Measurements from ENCODE around the gene SKA1. TPM values are rescaled to one million over a fixed set of nuclear protein-coding genes. Genes with fewer than 3 reads are reported as not detected.

Gene SKA1, protein sequence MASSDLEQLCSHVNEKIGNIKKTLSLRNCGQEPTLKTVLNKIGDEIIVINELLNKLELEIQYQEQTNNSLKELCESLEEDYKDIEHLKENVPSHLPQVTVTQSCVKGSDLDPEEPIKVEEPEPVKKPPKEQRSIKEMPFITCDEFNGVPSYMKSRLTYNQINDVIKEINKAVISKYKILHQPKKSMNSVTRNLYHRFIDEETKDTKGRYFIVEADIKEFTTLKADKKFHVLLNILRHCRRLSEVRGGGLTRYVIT
- 10 to 100 TPM in 1 of 2 donors, 1 to 10 TPM in 1; 3.6 to 21.3 TPM for total RNA-seq

DNA sequence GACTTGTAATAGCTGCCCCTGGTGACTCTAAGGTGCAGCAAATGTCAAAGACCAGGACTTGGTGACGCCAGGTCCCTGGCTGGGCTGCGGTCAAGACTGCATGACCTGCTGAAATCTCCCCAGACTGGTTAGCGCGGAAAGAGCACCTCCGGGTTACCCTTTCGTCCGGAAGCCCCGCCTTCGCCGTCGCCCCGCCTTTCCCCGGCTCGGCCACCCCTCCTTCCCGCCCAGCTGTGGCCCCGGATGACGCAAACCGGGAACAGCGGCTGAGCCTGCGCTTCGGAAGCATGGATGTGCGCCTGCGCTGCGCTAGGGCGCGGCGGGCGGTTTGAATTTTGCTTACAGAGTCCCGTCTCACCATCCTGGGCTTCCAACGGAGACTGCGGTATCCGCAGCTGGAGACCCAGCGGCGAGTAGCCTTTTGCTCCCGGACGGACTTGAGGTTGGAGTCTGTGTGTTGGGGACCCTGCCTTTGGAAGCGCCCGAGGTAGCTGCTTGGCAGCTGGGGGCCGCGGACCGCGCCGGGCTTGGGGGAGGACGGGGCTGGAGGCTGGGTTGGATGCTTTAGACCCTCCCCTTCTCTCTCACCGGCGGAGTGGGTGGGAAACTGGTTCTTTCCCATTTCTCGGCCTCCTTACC lies at the start of gene SKA1:
Gene SKA1, plus strand, starts transcription at position 294 of the 639 bp plus-strand sequence. CDS start 785 bp downstream, outside the sequence.
- H3K4me1 ChIP-seq: no peaks in the 10 kb centered on the region
- TF ChIP-seq, protein P1, sequence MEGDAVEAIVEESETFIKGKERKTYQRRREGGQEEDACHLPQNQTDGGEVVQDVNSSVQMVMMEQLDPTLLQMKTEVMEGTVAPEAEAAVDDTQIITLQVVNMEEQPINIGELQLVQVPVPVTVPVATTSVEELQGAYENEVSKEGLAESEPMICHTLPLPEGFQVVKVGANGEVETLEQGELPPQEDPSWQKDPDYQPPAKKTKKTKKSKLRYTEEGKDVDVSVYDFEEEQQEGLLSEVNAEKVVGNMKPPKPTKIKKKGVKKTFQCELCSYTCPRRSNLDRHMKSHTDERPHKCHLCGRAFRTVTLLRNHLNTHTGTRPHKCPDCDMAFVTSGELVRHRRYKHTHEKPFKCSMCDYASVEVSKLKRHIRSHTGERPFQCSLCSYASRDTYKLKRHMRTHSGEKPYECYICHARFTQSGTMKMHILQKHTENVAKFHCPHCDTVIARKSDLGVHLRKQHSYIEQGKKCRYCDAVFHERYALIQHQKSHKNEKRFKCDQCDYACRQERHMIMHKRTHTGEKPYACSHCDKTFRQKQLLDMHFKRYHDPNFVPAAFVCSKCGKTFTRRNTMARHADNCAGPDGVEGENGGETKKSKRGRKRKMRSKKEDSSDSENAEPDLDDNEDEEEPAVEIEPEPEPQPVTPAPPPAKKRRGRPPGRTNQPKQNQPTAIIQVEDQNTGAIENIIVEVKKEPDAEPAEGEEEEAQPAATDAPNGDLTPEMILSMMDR (IDR thresholded peaks at IDR 0.05): no peak

DNA sequence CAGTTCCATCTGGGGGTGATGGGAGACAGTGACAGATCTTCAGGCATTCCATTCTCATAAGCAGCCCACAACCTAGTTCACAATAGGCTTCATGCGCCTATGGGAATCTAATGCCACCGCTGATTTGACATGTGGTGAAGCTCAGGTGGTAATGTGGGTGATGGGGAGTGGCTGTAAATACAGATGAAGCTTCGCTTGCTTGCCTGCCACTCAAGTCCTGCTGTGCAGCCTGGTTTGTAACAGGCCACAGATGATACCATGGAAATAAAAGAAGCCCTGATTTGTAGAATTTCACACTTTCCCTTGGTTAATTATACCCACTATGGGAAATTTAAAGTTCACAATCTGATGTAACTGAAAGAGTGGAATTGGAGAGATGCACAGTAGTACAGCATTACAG lies 46.9 kb upstream of the SKA1 start:
- H3K36me3 ChIP-seq: no peaks in the 10 kb centered on the region
- H3K4me1 ChIP-seq: no peaks in the 10 kb centered on the region
- no peak for DNase-seq
- H3K4me3 ChIP-seq: no peak overlapping the region
- no peaks in the 10 kb centered on the region for H3K9me3 ChIP-seq
- TF ChIP-seq, protein P1 (IDR thresholded peaks at IDR 0.05): no peak
- H3K9ac ChIP-seq (ENCODE audit: low read depth in 2 of 2, low read length in 2 of 2): no peak overlapping the region
- H3K27ac ChIP-seq: no peak overlapping the region
- intact Hi-C loops (cut with DNase I): no loop called here
- H3K27me3 ChIP-seq: no peaks in the 10 kb centered on the region

More for the DNA sequence above, at the start of gene SKA1:
- Histone ChIP-seq H3K27ac (peak within 1 kb of the TSS; percentile 85), H3K27me3 (no peaks in the 10 kb centered on the region), H3K9ac (ENCODE audit: low read depth in 2 of 2, low read length in 2 of 2) (peak within 1 kb of the TSS; percentile 25 to 87), H3K36me3 (no peaks in the 10 kb centered on the region), H3K4me3 (peak within 1 kb of the TSS; percentile 59), H3K9me3 (no peaks in the 10 kb centered on the region)
- DNase-seq: peak; percentile 94
- intact Hi-C loops (cut with DNase I): loop anchor here (10.0 kb wide), 1 partner anchor 80 kb away; no protein-coding TSS in a partner anchor

DNA sequence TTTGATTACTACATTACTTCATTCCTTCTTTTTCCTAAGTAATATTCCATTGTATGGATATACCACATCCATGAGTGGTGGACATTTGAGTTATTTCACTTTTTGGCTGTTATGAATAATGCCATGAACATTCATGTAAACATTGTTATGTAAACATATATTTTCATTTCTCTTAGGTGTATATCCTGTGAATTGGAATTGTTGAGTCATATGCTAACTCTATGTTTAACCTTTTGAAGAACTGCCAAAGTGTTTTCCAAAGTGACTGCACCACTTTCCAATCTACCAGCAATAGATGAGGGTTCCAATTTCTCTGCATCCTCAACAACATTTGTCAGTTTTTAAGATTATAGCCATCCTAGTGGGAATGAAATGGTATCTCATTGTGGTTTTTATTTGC lies 44.7 kb upstream of the SKA1 start:
- Histone ChIP-seq H3K9ac (ENCODE audit: low read depth in 2 of 2, low read length in 2 of 2) (no peak overlapping the region), H3K4me3 (no peak overlapping the region), H3K4me1 (no peaks in the 10 kb centered on the region), H3K36me3 (no peaks in the 10 kb centered on the region), H3K9me3 (no peaks in the 10 kb centered on the region), H3K27ac (no peak overlapping the region), H3K27me3 (no peaks in the 10 kb centered on the region)
- TF ChIP-seq, protein P1 (IDR thresholded peaks at IDR 0.05): no peak
- intact Hi-C loops (cut with DNase I): no loop called here
- DNase-seq: no peak

DNA sequence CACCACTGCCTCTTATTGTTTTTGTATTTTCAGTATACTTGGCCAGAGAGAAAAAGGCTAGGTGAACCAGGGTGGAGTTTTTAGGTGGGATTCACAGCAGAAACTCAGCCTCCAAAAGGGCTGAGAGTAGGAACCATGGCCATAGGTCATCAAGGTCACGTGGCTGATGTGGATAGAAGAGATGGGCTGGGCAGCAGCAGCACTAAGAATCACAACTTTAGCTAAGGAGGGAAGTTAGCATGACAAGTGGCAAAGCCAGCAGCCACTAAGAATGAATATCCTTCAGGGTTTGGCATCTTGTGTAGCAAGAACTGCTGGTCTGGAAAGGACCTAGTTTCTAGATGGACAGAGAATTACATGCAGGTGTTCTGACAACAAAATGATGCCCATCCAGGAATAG lies 43.2 kb upstream of the SKA1 start:
- H3K9me3 ChIP-seq: no peaks in the 10 kb centered on the region
- no peaks in the 10 kb centered on the region for H3K4me1 ChIP-seq
- H3K4me3 ChIP-seq: no peak overlapping the region
- DNase-seq: no peak
- no peak overlapping the region for H3K27ac ChIP-seq
- no peaks in the 10 kb centered on the region for H3K27me3 ChIP-seq
- intact Hi-C loops (cut with DNase I): no loop called here
- H3K36me3 ChIP-seq: no peaks in the 10 kb centered on the region
- H3K9ac ChIP-seq (ENCODE audit: low read depth in 2 of 2, low read length in 2 of 2): no peak overlapping the region
- TF ChIP-seq, protein P1 (IDR thresholded peaks at IDR 0.05): no peak

DNA sequence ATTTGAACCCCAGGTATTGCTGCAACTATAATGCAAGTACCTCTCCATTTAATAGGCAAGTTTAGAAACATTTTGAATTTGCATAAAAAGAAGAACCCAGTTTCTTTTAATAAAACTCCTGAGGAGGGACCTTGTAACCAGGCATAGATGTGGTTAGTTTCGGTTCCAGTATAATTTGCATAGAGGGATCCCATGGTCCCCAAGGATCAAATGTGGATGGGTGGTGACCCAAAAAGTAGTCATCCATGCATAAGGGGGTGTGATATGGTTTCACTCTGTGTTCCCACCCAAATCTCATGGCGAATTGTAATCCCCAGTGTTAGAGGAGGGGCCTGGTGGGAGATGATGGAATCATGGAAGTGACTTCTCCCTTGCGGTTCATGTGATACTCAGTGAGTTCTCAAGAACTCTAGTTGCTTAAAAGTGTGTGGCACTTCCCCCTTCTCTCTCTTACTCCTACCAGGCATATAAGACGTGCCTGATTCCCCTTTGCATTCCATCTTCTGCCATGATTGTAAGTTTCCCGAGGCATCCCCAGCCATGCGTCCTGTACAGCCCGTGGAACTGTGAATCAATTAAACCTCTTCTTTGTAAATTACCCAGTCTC lies 40.2 kb upstream of the SKA1 start:
- H3K27me3 ChIP-seq: no peaks in the 10 kb centered on the region
- no peaks in the 10 kb centered on the region for H3K9me3 ChIP-seq
- H3K36me3 ChIP-seq: no peaks in the 10 kb centered on the region
- H3K4me3 ChIP-seq: no peak overlapping the region
- no peak overlapping the region for H3K27ac ChIP-seq
- TF ChIP-seq, protein P1 (IDR thresholded peaks at IDR 0.05): no peak
- no peaks in the 10 kb centered on the region for H3K4me1 ChIP-seq
- DNase-seq: no peak
- intact Hi-C loops (cut with DNase I): no loop called here
- no peak overlapping the region for H3K9ac ChIP-seq (ENCODE audit: low read depth in 2 of 2, low read length in 2 of 2)
